RWPE2 (cell line): ENCODE data around the gene STARD8.
"Not testable (repeated sequence)": the region's sequence is repeated elsewhere in the genome, so short reads cannot be mapped to it uniquely, and the experiment has no call there.

Experiments
- ATAC-seq: fragments of 200-7000 bp; cut with Tn5 transposase; 3 replicates; pipeline ENCODE4 v1.9.1; 2021; ENCODE audit warnings: low read depth
- DNase-seq: peaks from one replicate; pipeline ENCODE4 v3.0.0-alpha.2; 2020; ENCODE audit warnings: low spot score
- H3K27ac ChIP-seq: fragments of 450-650 bp; 2 replicates; pipeline ENCODE4 v1.5.1; 2017; ENCODE audit warnings: mild to moderate bottlenecking; ENCODE audit not compliant: poor library complexity, severe bottlenecking
- H3K27me3 ChIP-seq: fragments of 250-450 bp; sonication (Bioruptor Pico); 2 replicates; pipeline ENCODE4 v1.5.1; 2021; ENCODE audit warnings: mild to moderate bottlenecking, moderate library complexity; ENCODE audit not compliant: insufficient read depth, poor library complexity, severe bottlenecking
- H3K36me3 ChIP-seq: fragments of 250-450 bp; sonication (Bioruptor Pico); 2 replicates; pipeline ENCODE4 v1.5.1; 2020; ENCODE audit warnings: low read depth, mild to moderate bottlenecking, moderate library complexity
- H3K4me1 ChIP-seq: fragments of 250-450 bp; sonication (Bioruptor Pico); 2 replicates; pipeline ENCODE4 v1.5.1; 2021; ENCODE audit warnings: mild to moderate bottlenecking, moderate library complexity; ENCODE audit not compliant: insufficient read depth, poor library complexity, severe bottlenecking
- H3K4me3 ChIP-seq: fragments of 250-450 bp; sonication (Bioruptor Pico); 2 replicates; pipeline ENCODE4 v1.5.1; 2021; ENCODE audit warnings: mild to moderate bottlenecking, moderate library complexity; ENCODE audit not compliant: severe bottlenecking
- H3K9me3 ChIP-seq: fragments of 250-450 bp; sonication (Bioruptor Pico); 2 replicates; pipeline ENCODE4 v1.5.1; 2021; ENCODE audit warnings: mild to moderate bottlenecking, moderate library complexity; ENCODE audit not compliant: severe bottlenecking
- TF ChIP-seq, protein P1 (sequence below): fragments of 450-650 bp; IDR thresholded peaks from one replicate; pipeline ENCODE4 v1.5.1; 2017; ENCODE audit warnings: mild to moderate bottlenecking, moderate library complexity; ENCODE audit not compliant: poor library complexity, severe bottlenecking

STARD8 gene

DNA sequence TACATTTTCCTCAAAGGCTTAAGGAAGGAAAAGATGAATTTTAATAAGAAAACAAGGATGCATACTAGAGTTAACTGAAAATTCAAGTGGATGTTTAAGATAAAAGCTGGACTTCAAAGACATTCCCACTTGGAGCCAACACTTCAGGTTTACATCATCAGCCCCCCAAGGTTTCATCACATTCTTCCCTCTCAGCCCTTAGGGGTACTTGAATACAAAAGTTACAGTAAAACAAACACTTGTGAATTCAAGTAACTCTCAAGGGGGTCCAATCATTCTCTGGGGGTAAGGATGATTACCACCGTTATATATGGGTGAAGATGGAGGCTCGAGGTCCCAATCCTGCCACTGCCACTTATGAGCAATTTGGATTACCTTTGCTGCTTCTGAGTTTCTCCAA lies 36.1 kb downstream of the STARD8 start:
- H3K9me3 ChIP-seq, result no peaks in the 10 kb centered on the region
- no peak overlapping the region for H3K27ac ChIP-seq
- TF ChIP-seq, protein P1, sequence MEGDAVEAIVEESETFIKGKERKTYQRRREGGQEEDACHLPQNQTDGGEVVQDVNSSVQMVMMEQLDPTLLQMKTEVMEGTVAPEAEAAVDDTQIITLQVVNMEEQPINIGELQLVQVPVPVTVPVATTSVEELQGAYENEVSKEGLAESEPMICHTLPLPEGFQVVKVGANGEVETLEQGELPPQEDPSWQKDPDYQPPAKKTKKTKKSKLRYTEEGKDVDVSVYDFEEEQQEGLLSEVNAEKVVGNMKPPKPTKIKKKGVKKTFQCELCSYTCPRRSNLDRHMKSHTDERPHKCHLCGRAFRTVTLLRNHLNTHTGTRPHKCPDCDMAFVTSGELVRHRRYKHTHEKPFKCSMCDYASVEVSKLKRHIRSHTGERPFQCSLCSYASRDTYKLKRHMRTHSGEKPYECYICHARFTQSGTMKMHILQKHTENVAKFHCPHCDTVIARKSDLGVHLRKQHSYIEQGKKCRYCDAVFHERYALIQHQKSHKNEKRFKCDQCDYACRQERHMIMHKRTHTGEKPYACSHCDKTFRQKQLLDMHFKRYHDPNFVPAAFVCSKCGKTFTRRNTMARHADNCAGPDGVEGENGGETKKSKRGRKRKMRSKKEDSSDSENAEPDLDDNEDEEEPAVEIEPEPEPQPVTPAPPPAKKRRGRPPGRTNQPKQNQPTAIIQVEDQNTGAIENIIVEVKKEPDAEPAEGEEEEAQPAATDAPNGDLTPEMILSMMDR, result no peak
- H3K36me3 ChIP-seq, result no peaks in the 10 kb centered on the region
- DNase-seq (no peak), ATAC-seq (no peak)
- no peaks in the 10 kb centered on the region for H3K4me1 ChIP-seq
- no peaks in the 10 kb centered on the region for H3K27me3 ChIP-seq
- no peak overlapping the region for H3K4me3 ChIP-seq

DNA sequence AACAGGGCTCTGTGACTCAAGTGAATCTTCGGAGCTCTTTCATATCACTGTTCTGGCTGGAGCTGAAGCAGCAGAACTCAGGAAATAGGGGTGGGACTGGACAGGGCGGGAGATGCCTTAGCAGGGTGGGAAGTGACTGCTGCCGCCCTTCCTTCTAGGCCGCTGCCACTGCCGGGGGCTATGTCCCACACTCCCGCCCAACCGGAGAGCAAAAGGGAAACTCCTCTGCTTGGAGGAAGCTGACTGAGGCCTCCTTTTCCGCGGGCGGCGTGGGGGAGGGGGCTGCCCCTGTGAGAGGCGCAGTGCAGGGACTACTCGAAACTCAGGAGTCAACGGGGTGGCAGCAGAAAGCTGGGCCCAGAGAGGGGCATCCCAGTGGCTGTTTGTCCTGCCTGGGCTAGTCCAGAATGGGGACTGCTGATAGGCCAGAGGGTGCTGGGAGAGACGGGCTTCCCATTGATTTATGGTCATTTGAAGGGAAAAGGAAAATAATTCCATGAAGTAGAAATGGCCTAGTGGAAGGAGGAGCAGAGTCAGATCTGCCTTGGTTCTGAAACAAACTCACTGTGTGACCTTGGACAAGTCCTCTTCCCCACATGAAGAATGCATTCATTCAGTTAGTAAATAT lies 36.9 kb downstream of the STARD8 start:
- TF ChIP-seq, protein P1, result no peak
- Histone ChIP-seq H3K9me3 (no peaks in the 10 kb centered on the region), H3K27ac (no peak overlapping the region), H3K36me3 (no peaks in the 10 kb centered on the region), H3K27me3 (no peaks in the 10 kb centered on the region), H3K4me1 (no peaks in the 10 kb centered on the region), H3K4me3 (no peak overlapping the region)
- ATAC-seq (no peak), DNase-seq (no peak)

DNA sequence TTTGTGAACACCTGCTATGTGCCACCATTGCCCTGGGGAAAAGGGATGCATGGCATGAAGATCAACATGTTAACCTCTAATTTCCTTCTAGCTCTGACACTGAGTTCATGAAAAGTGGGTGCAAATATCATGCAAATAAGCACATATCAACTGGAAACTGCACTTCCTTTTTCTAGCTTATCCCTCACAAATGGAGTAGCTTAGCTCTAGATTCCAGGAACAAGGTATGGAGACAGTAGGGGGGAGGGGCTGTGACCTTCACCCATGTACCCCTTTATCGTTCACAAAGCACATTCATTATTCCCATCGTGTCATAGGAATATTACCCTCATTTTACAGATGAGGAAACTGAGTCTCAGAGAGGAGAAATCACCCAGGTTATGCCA lies 37.4 kb downstream of the STARD8 start:
- no peaks in the 10 kb centered on the region for H3K36me3 ChIP-seq
- ATAC-seq (no peak), DNase-seq (no peak)
- no peak overlapping the region for H3K4me3 ChIP-seq
- no peaks in the 10 kb centered on the region for H3K4me1 ChIP-seq
- TF ChIP-seq, protein P1, result no peak
- no peak overlapping the region for H3K27ac ChIP-seq
- no peaks in the 10 kb centered on the region for H3K9me3 ChIP-seq
- H3K27me3 ChIP-seq, result no peaks in the 10 kb centered on the region

DNA sequence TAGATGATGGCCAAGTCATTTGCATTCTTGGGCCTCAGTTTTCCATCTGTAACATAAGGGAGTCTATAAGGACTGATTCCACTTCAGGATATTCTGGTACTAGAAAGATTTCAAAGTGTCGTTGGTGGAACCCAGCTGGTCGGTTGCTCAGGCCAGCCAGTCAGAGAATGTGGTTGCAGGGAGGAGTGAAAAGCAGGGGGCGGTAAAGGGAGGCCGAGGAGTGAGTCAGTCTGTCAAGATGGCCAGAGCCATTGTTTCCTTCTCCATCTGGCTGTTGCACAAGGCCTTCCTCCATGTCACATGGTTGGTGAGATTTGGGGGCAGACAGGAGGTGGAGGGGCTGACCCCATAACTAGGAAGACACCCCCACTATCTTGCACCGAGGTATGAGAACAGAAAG lies 38.2 kb downstream of the STARD8 start:
- H3K4me3 ChIP-seq, result no peak overlapping the region
- TF ChIP-seq, protein P1, result no peak
- no peaks in the 10 kb centered on the region for H3K27me3 ChIP-seq
- H3K36me3 ChIP-seq, result no peaks in the 10 kb centered on the region
- H3K9me3 ChIP-seq, result no peaks in the 10 kb centered on the region
- H3K4me1 ChIP-seq, result no peaks in the 10 kb centered on the region
- ATAC-seq, result no peak
- no peak for DNase-seq
- H3K27ac ChIP-seq, result no peak overlapping the region

DNA sequence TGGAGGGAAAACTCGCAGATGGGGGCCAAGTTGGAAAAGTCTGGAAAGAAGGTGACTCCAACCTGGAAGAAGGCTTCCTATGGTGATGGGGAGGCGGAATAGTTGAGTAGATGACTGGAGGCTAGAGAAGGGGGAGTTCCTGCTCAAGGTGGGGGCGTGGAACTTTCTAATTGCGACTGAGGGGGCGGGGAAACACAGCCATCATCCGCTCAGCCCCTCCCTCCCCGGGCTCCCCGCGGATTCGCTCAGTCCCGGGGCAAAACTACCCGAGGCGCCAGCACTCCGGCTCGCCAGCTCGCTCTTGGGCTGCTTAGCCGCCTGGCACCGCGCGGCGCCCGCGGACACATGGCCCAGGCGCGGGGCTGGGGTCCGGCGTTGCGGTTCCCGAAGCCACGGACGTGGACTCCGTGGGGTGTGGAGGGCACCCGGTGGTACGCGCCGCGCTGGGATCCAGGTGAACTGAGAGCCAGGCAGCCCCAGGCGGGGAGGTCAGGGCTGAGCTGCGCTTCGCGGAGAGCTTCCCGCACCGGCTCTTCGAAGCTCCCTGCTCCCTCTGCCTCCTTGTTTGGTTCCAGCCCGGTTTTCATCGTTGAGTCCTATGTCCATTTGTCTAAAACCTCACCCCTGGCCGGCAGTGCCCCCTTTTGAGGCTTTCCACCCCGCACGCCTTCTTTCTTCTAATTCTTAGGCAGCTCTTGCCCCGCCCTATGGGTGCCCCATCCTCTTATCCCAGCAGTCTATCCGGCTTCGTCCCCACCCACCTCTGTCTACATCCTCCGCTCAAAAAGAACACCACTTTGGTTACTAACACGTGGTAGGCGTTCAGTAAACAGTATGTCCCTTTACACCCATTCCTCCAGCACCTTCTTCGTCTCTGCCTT lies 38.9 kb downstream of the STARD8 start:
- Histone ChIP-seq H3K36me3 (no peaks in the 10 kb centered on the region), H3K27ac (no peak overlapping the region), H3K27me3 (no peaks in the 10 kb centered on the region), H3K9me3 (no peaks in the 10 kb centered on the region), H3K4me3 (no peak overlapping the region), H3K4me1 (no peaks in the 10 kb centered on the region)
- ATAC-seq (peak; percentile 67), DNase-seq (no peak)
- TF ChIP-seq, protein P1, result no peak

DNA sequence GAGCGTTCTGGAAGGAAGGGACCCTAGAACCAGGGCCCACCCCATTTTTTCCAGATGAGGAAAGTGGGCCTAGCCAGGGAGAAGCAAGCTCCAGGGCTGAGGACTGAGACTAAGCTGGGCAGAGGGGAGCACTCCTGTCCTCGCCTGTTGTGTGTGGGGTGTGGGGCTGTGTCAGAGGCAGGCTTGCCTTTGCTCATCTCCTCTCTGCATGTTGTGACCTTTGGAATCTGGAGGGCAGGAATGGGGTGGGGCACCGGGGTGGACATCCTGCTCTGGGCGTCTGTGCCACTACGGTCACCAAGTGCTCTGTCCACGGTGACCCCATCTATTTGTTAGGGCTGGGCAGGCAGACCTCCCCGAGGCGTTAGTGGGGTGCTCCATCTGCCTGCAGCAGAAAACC lies 41.5 kb downstream of the STARD8 start:
- ATAC-seq, H3K4me3 ChIP-seq, H3K27me3 ChIP-seq, H3K9me3 ChIP-seq, DNase-seq, H3K36me3 ChIP-seq, H3K4me1 ChIP-seq, H3K27ac ChIP-seq: not testable (repeated sequence)
